Endothelial cell of umbilical vein (primary cell): ENCODE measurements around the gene SMIM21. TPM values are rescaled to one million over a fixed set of nuclear protein-coding genes. Genes with fewer than 3 reads are reported as not detected.

Experiments used
- BruUV-seq: library from RNA; stranded (reverse); fragments of 400-500 nt; replicated peaks from 2 replicates; lab custom pipeline; 2021; lab: Mats Ljungman, UMichigan
- CTCF ChIA-PET: fragments of 300-600, 350-600 bp; sonication (Branson Sonifier 250); formaldehyde crosslinking; loops from one replicate; lab custom pipeline; 2021; ENCODE audit warnings: antibody characterized with exemption, inconsistent platforms; lab: Charles Lee
- POLR2A ChIA-PET: fragments of 300-600, 350-600 bp; sonication (Branson Sonifier 250); formaldehyde crosslinking; loops from one replicate; lab custom pipeline; 2021; ENCODE audit warnings: antibody characterized with exemption, inconsistent platforms; lab: Charles Lee
- DNase-seq: peaks from one replicate; pipeline ENCODE4 v3.0.0-alpha.2; 2011; ENCODE audit warnings: low read depth, low spot score
- FAIRE-seq: peaks from 2 replicates; lab custom pipeline; 2011; peaks lifted over from hg19 to GRCh38; lab: Jason Lieb, UNC
- H2AFZ ChIP-seq: 2 replicates; pipeline ENCODE4 v1.6.0; 2012; ENCODE audit warnings: low read depth, low read length, control low read depth, inconsistent platforms
- H3K27ac ChIP-seq: 2 replicates; pipeline ENCODE4 v1.5.1; 2011; ENCODE audit warnings: low read depth, mild to moderate bottlenecking, control low read depth, low read length, moderate library complexity; ENCODE audit not compliant: insufficient read depth
- H3K27me3 ChIP-seq, 2 experiments: 2 replicates each; pipeline versions ENCODE4 v1.6.0 to v1.6.1; 2011; ENCODE audit warnings: low read length in 2 of 2, mixed read lengths in 1 of 2; ENCODE audit not compliant: control insufficient read depth in 2 of 2, insufficient read depth in 2 of 2
- H3K36me3 ChIP-seq, 2 experiments: 2 replicates in 1 of 2; 3 replicates in 1 of 2; pipeline ENCODE4 v1.5.1; 2011; ENCODE audit warnings: low read length in 2 of 2, mild to moderate bottlenecking in 1 of 2, moderate library complexity in 1 of 2; ENCODE audit not compliant: control insufficient read depth in 2 of 2, insufficient read depth in 2 of 2; ENCODE audit errors: extremely low read depth in 1 of 2
- H3K4me1 ChIP-seq: 3 replicates; pipeline ENCODE4 v1.5.1; 2011; ENCODE audit warnings: mild to moderate bottlenecking, low read length; ENCODE audit not compliant: control insufficient read depth, insufficient read depth; ENCODE audit errors: extremely low read depth
- H3K4me2 ChIP-seq: 2 replicates; pipeline ENCODE4 v1.6.1; 2011; ENCODE audit warnings: low read length, control low read depth, mixed read lengths; ENCODE audit not compliant: insufficient read depth
- H3K4me3 ChIP-seq, 3 experiments: fragments of 200-600 bp in 1 of 3; sonication (generic), shearing (Covaris generic) in 1 of 3; replicated peaks in 1 of 3; 2 replicates each; pipeline ENCODE4 v1.5.1; 2011 to 2016; ENCODE audit warnings: control low read depth in 3 of 3, low read length in 3 of 3, mild to moderate bottlenecking in 2 of 3, inconsistent platforms in 1 of 3, low read depth in 1 of 3, moderate library complexity in 1 of 3; ENCODE audit not compliant: insufficient read depth in 1 of 3
- H3K79me2 ChIP-seq: 2 replicates; pipeline ENCODE4 v1.6.0; 2012; ENCODE audit warnings: low read length, inconsistent platforms; ENCODE audit not compliant: control insufficient read depth, insufficient read depth
- H3K9ac ChIP-seq: replicated peaks from 2 replicates; pipeline ENCODE3; 2011; ENCODE audit warnings: low read length, control low read depth; ENCODE audit not compliant: insufficient read depth; ENCODE audit errors: extremely low read depth
- H3K9me1 ChIP-seq: replicated peaks from 3 replicates; pipeline ENCODE4 v1.6.0; 2011; ENCODE audit warnings: mild to moderate bottlenecking, low read length; ENCODE audit not compliant: control insufficient read depth, insufficient read depth; ENCODE audit errors: extremely low read depth
- H3K9me3 ChIP-seq: replicated peaks from 2 replicates; pipeline ENCODE4 v1.5.1; 2012; ENCODE audit warnings: low read length, inconsistent platforms; ENCODE audit not compliant: control insufficient read depth, insufficient read depth
- H4K20me1 ChIP-seq: replicated peaks from 2 replicates; pipeline ENCODE3; 2011; ENCODE audit warnings: mild to moderate bottlenecking, low read length; ENCODE audit not compliant: control insufficient read depth, insufficient read depth; ENCODE audit errors: extremely low read depth
- EZH2 ChIP-seq: IDR thresholded peaks from 2 replicates; pipeline ENCODE4 v1.6.1; 2012; ENCODE audit warnings: borderline replicate concordance, low read depth, mild to moderate bottlenecking, moderate library complexity, low read length, inconsistent platforms; ENCODE audit not compliant: severe bottlenecking
- FOS ChIP-seq: IDR thresholded peaks from 2 replicates; pipeline ENCODE4 v1.6.1; 2011; ENCODE audit warnings: mild to moderate bottlenecking, low read length, moderate library complexity, borderline replicate concordance; ENCODE audit not compliant: insufficient read depth
- GATA2 ChIP-seq: IDR thresholded peaks from 2 replicates; pipeline ENCODE4 v1.7.0; 2011; ENCODE audit warnings: low read depth, mild to moderate bottlenecking, moderate library complexity, mixed read lengths, low read length; ENCODE audit not compliant: insufficient read length, insufficient read depth
- JUN ChIP-seq: IDR thresholded peaks from 2 replicates; pipeline ENCODE4 v1.6.1; 2011; ENCODE audit warnings: borderline replicate concordance, low read depth; ENCODE audit not compliant: insufficient read length, insufficient read depth
- MAX ChIP-seq: IDR thresholded peaks from 2 replicates; pipeline ENCODE4 v1.6.1; 2011; ENCODE audit not compliant: insufficient read depth, insufficient read length
- MYC ChIP-seq: IDR thresholded peaks from one replicate; pipeline ENCODE4 v1.6.1; 2011; ENCODE audit warnings: mild to moderate bottlenecking, low read depth, low read length
- POLR2A ChIP-seq: IDR thresholded peaks from 2 replicates; pipeline ENCODE4 v1.6.1; 2012; ENCODE audit warnings: low read depth, mild to moderate bottlenecking, control low read depth, low read length
- POLR2AphosphoS5 ChIP-seq: IDR thresholded peaks from 2 replicates; pipeline ENCODE4 v1.6.1; 2012; ENCODE audit warnings: low read depth, mild to moderate bottlenecking, control low read depth, low read length, moderate library complexity; ENCODE audit not compliant: insufficient read depth
- dilution Hi-C: fragments of 300-500 bp; cut with MboI; formaldehyde crosslinking; loops from one replicate; pipeline ENCODE4 v1.15.0; 2019; ENCODE audit warnings: low sequenced_read_pairs; ENCODE audit not compliant: extremely low pct_ligation_motif_present
- intact Hi-C: fragments of 100-400 bp; cut with micrococcal nuclease; formaldehyde crosslinking; loops from one replicate; pipeline ENCODE4 v1.10.0; 2022
- polyA plus RNA-seq, 4 experiments: library from polyadenylated mRNA; depleted of rRNA in 3 of 4; stranded (reverse) in 3 of 4; unstranded in 1 of 4; fragments of >200 nt; gene quantifications; 2 replicates each; pipeline versions ENCODE4 v1.2.1 to v1.2.3, GENCODE V29; 2011 to 2012; ENCODE audit warnings: missing spikeins in 1 of 4
- total RNA-seq: library from RNA; stranded (reverse); gene quantifications from 2 replicates; pipeline ENCODE4 v1.2.3, GENCODE V29; 2021
- TF ChIP-seq, protein P1 (sequence below), 2 donors: IDR thresholded peaks; 1 replicate in 1 of 2; 2 replicates in 1 of 2; pipeline ENCODE4 v1.5.1; 2011; ENCODE audit warnings: low read length in 2 of 2, mild to moderate bottlenecking in 2 of 2, moderate library complexity in 2 of 2, control low read depth in 1 of 2, inconsistent platforms in 1 of 2, low read depth in 1 of 2; ENCODE audit not compliant: insufficient read depth in 1 of 2; ENCODE audit errors: extremely low read depth in 1 of 2

SMIM21 gene
- total and polyA plus RNA-seq, 2 donors (not counting 3 experiments of a cell fraction or from before 2014, with no cell fraction given) = not detected

GRCh38 chr18:75472906-75473305 is 45.4 kb upstream of the SMIM21 start:
- Histone ChIP-seq H3K36me3 (no peaks in the 10 kb centered on the region), H3K79me2 (no peaks in the 10 kb centered on the region), H3K27me3 (no peaks in the 10 kb centered on the region), H3K9me1 (no peaks in the 10 kb centered on the region), H4K20me1 (no peaks in the 10 kb centered on the region), H3K4me3 (no peak overlapping the region), H3K4me1 (peaks cover 4% of the 10 kb centered on the region), H2AFZ (no peak overlapping the region), H3K9ac (no peak overlapping the region), H3K27ac (no peak overlapping the region), H3K4me2 (no peak overlapping the region), H3K9me3 (no peaks in the 10 kb centered on the region)
- FAIRE-seq (no peak), DNase-seq (no peak)
- TF ChIP-seq POLR2AphosphoS5 = no peak
- no peak for TF ChIP-seq MAX
- no peak for TF ChIP-seq JUN
- no peak for TF ChIP-seq POLR2A
- no peak for TF ChIP-seq GATA2
- no peak for TF ChIP-seq MYC
- no peak for TF ChIP-seq EZH2
- TF ChIP-seq FOS = no peak
- TF ChIP-seq, protein P1, sequence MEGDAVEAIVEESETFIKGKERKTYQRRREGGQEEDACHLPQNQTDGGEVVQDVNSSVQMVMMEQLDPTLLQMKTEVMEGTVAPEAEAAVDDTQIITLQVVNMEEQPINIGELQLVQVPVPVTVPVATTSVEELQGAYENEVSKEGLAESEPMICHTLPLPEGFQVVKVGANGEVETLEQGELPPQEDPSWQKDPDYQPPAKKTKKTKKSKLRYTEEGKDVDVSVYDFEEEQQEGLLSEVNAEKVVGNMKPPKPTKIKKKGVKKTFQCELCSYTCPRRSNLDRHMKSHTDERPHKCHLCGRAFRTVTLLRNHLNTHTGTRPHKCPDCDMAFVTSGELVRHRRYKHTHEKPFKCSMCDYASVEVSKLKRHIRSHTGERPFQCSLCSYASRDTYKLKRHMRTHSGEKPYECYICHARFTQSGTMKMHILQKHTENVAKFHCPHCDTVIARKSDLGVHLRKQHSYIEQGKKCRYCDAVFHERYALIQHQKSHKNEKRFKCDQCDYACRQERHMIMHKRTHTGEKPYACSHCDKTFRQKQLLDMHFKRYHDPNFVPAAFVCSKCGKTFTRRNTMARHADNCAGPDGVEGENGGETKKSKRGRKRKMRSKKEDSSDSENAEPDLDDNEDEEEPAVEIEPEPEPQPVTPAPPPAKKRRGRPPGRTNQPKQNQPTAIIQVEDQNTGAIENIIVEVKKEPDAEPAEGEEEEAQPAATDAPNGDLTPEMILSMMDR (IDR thresholded peaks at IDR 0.05; ENCODE audit: extremely low read depth in 1 of 2, insufficient read depth in 1 of 2, low read depth in 1 of 2, low read length in 2 of 2) = no peak
- intact Hi-C loops (loop anchor here (10.0 kb wide), 3 partner anchors 428 to 872 kb away; no protein-coding TSS in a partner anchor), dilution Hi-C loops (no loop called here)
- CTCF ChIA-PET = no interaction called here
- POLR2A ChIA-PET = no interaction called here
- BruUV-seq = no TSS peak
